ENCODE measurements around the gene THEM4. TPM values are rescaled to one million over a fixed set of nuclear protein-coding genes. Genes with fewer than 3 reads are reported as not detected.

THEM4 gene
- total RNA-seq, 1 donor = 9.8 TPM

DNA sequence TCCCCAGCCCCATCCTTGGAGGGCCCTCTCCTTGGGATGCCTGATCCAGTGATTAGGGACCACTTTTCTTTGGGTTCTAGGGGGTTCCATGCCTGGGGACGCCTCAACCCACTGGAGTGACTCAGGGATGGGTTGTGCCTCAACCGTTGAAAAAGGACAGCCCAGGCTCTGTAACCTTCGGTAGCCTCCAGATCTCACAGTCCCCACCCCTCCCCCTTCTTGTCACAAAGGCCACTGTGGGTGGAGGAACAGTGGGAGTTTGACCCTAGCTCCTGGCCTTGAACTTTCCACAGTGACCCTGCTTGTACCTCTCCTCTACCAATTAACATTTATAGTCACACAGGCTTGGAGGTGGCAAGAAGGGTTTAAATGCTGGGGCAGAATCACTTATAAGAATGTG is 75.1 kb downstream of the THEM4 start:
- H4K20me1 ChIP-seq (ENCODE audit: insufficient read depth, low read length) = peaks cover 2% of the 10 kb centered on the region
- peaks cover 3% of the 10 kb centered on the region for H3K4me1 ChIP-seq (ENCODE audit: insufficient read depth, low read length)
- no peak overlapping the region for H2AFZ ChIP-seq (ENCODE audit: low read length)

DNA sequence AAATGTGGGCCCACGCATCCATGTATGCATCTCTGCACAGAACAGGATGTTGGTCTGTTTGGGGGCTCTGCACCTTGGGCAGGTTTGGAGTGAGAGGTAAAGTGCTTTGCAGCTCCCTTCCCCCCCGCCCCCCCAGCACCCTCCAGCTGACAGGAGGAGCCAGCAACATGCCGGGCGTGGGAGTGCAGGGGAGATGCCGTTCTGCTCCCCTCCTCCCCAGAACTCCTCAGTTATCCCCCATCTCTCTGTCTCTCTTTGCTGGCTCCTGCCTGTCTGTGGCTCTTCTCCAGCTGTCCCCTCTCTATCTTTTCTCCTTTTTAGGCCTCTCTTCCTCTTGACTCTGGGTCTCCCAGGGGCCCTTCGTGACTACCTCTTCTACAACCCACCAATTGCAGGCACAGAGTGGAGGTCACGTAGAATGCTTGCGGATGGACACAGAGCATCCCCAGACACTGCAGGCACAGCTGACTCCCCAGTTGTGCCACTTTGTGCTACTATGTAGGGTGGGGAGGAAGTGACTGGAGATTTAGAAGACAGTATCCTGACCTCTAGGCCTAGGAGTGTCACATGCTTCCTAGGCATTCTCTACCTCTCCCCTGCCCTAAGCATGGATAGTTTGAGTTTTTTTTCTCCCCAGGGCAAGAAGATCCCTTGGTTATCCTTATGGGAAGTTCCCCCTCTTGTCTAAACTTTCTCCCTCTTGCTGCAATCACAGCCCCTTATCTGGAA is 76.0 kb downstream of the THEM4 start:
- no peaks in the 10 kb centered on the region for H3K4me1 ChIP-seq (ENCODE audit: insufficient read depth, low read length)
- no peak overlapping the region for H3K4me2 ChIP-seq (ENCODE audit: insufficient read depth, low read length)
- no peak overlapping the region for H3K4me3 ChIP-seq (ENCODE audit: insufficient read depth, low read length)
- peaks cover 31% of the 10 kb centered on the region for H3K27me3 ChIP-seq (ENCODE audit: insufficient read depth, low read length)
- H3K36me3 ChIP-seq (ENCODE audit: insufficient read depth, low read length) = no peaks in the 10 kb centered on the region
- DNase-seq (ENCODE audit: insufficient read length, low spot score, missing footprints) = peak; percentile 56
- TF ChIP-seq, protein P1, sequence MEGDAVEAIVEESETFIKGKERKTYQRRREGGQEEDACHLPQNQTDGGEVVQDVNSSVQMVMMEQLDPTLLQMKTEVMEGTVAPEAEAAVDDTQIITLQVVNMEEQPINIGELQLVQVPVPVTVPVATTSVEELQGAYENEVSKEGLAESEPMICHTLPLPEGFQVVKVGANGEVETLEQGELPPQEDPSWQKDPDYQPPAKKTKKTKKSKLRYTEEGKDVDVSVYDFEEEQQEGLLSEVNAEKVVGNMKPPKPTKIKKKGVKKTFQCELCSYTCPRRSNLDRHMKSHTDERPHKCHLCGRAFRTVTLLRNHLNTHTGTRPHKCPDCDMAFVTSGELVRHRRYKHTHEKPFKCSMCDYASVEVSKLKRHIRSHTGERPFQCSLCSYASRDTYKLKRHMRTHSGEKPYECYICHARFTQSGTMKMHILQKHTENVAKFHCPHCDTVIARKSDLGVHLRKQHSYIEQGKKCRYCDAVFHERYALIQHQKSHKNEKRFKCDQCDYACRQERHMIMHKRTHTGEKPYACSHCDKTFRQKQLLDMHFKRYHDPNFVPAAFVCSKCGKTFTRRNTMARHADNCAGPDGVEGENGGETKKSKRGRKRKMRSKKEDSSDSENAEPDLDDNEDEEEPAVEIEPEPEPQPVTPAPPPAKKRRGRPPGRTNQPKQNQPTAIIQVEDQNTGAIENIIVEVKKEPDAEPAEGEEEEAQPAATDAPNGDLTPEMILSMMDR (IDR thresholded peaks at IDR 0.05; ENCODE audit: extremely low read depth, low read depth, low read length) = no peak
- no peaks in the 10 kb centered on the region for H3K9me3 ChIP-seq (ENCODE audit: low read depth, low read length)
- no peaks in the 10 kb centered on the region for H3K79me2 ChIP-seq (ENCODE audit: insufficient read depth, low read length)
- H2AFZ ChIP-seq (ENCODE audit: low read length) = no peak overlapping the region
- no peaks in the 10 kb centered on the region for H4K20me1 ChIP-seq (ENCODE audit: insufficient read depth, low read length)
- H3K27ac ChIP-seq (ENCODE audit: low read depth, low read length) = no peak overlapping the region

More for the DNA sequence above, 75.1 kb downstream of the THEM4 start:
- Histone ChIP-seq H3K27ac (ENCODE audit: low read depth, low read length) (no peak overlapping the region), H3K36me3 (ENCODE audit: insufficient read depth, low read length) (no peaks in the 10 kb centered on the region), H3K4me3 (ENCODE audit: insufficient read depth, low read length) (no peak overlapping the region), H3K79me2 (ENCODE audit: insufficient read depth, low read length) (no peaks in the 10 kb centered on the region), H3K9me3 (ENCODE audit: low read depth, low read length) (no peaks in the 10 kb centered on the region), H3K4me2 (ENCODE audit: insufficient read depth, low read length) (no peak overlapping the region), H3K27me3 (ENCODE audit: insufficient read depth, low read length) (peaks cover 40% of the 10 kb centered on the region)
- no peak for DNase-seq (ENCODE audit: insufficient read length, low spot score, missing footprints)
- TF ChIP-seq, protein P1 (IDR thresholded peaks at IDR 0.05; ENCODE audit: extremely low read depth, low read depth, low read length) = no peak

DNA sequence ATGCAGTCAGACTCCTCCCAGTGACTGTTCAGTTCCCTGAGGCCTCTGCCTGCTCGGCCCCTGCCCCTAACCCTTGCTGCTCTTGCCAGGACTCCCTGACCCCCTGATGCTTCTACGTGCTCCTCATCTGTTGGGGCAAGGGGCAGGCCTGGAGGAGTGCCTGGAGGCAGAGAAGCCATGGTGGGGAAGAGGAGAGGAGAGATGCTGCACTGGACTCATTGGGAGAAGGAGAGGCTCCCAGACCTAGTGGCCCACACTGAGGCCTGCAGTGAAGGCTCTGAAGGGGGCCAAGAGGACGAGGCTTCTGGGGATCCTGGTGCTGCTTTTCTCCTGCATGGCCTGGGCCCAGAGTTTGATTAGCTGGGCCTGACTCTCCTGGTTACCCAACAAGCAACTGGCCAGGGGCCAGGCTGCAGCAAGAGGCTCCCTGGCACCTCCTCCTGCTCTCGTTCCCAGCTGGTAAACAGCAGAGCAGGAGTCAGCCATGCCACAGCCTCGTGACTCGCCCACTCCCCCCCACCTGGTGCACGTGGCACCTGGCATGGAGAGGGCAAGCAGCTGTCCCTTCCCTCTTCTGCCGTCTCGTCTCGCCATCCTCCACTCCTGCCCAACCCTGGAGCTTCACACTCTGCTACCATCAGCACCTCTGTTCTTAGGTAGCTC is 76.9 kb downstream of the THEM4 start:
- H3K4me3 ChIP-seq (ENCODE audit: insufficient read depth, low read length) = no peak overlapping the region
- no peak overlapping the region for H2AFZ ChIP-seq (ENCODE audit: low read length)
- peaks cover 25% of the 10 kb centered on the region for H3K27me3 ChIP-seq (ENCODE audit: insufficient read depth, low read length)
- H3K4me2 ChIP-seq (ENCODE audit: insufficient read depth, low read length) = no peak overlapping the region
- peak; percentile 92 for DNase-seq (ENCODE audit: insufficient read length, low spot score, missing footprints)
- H3K36me3 ChIP-seq (ENCODE audit: insufficient read depth, low read length) = no peaks in the 10 kb centered on the region
- H3K9me3 ChIP-seq (ENCODE audit: low read depth, low read length) = no peaks in the 10 kb centered on the region
- TF ChIP-seq, protein P1 (IDR thresholded peaks at IDR 0.05; ENCODE audit: extremely low read depth, low read depth, low read length) = no peak
- H4K20me1 ChIP-seq (ENCODE audit: insufficient read depth, low read length) = no peaks in the 10 kb centered on the region
- H3K4me1 ChIP-seq (ENCODE audit: insufficient read depth, low read length) = no peaks in the 10 kb centered on the region
- H3K27ac ChIP-seq (ENCODE audit: low read depth, low read length) = no peak overlapping the region
- H3K79me2 ChIP-seq (ENCODE audit: insufficient read depth, low read length) = no peaks in the 10 kb centered on the region

DNA sequence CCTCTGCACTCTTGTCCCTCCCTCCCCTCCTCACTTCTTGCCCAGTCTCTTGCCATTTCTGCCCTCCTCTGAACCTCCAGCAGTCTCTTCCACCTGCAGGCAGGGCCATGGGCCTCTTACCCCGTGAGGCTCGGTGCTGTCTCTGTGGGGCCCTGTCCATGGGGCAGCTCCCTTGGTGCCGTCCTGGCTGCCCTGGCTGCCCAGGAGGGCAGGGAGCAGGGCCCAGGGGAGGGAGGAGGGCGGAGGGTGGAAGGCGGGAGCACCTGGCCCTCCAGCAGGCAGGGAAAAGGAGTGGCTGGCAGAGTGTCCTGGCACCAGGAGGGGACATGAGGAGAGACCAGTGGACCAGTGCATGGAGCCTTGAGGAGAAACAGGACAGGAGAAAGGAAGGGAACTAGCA is 77.7 kb downstream of the THEM4 start, which contains the start of gene RORC:
RORC (minus strand) TSS at position 198 of the 400 bp plus-strand sequence; CDS start at position 160, 38 bp downstream.
- Histone ChIP-seq H4K20me1 (ENCODE audit: insufficient read depth, low read length) (no peaks in the 10 kb centered on the region), H3K4me1 (ENCODE audit: insufficient read depth, low read length) (no peaks in the 10 kb centered on the region), H3K79me2 (ENCODE audit: insufficient read depth, low read length) (no peaks in the 10 kb centered on the region), H3K4me3 (ENCODE audit: insufficient read depth, low read length) (no peak within 1 kb of the TSS), H3K36me3 (ENCODE audit: insufficient read depth, low read length) (no peaks in the 10 kb centered on the region), H3K9me3 (ENCODE audit: low read depth, low read length) (no peaks in the 10 kb centered on the region), H3K27me3 (ENCODE audit: insufficient read depth, low read length) (peaks cover 17% of the 10 kb centered on the region), H3K4me2 (ENCODE audit: insufficient read depth, low read length) (no peak within 1 kb of the TSS), H2AFZ (ENCODE audit: low read length) (no peak within 1 kb of the TSS), H3K27ac (ENCODE audit: low read depth, low read length) (no peak within 1 kb of the TSS)
- TF ChIP-seq, protein P1 (IDR thresholded peaks at IDR 0.05; ENCODE audit: extremely low read depth, low read depth, low read length) = no peak
- DNase-seq (ENCODE audit: insufficient read length, low spot score, missing footprints) = no peak

All from osteoblast (primary cell).